ENCODE results near the gene SAA2.
"Not testable (repeated sequence)": the region's sequence is repeated elsewhere in the genome, so short reads cannot be mapped to it uniquely, and the experiment has no call there.

SAA2 gene

DNA sequence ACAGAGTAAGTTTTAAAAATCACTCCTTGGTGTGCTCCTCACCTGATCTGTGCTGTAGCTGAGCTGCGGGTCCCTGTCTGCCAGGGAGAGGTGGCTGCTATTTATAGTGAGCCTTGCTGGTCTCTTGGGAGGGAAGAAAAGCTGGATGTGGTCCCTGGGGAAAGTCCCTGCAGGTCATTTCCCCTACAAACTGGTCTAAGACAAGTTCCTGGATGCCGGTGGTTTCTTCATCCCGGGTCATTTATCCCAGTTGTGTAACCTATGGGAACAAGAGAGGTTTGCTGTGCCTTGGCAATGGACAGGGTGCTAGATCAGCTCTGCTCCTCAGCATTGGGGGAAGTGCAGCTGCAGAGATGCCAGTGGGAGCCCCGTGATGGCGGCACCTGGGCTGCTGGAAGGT, at the start of gene SAA2:
TSS of gene SAA2 (minus strand) at position 108 of the 400 bp plus-strand sequence. CDS start 657 bp downstream, outside the sequence.
- no peak for DNase-seq (ENCODE audit: low read depth in 2 of 2)

DNA sequence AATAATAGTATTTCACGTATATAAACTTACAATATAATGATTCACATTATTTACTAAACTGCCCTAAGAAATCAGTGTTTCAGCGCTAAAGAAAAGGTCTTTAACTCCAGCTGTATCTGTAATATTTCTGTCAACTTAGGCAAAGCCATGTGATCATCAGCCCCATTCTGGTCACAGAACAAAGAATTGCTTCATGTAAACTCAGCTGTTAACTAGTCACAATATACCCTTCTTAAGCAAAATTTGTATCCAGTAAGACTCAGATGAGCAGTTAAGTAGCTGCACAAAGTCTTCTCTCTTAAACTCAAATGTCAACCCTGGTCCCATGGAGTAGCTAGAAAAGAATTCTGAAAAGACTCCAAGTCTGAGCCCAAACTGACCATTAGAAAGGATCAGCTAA, 46.8 kb upstream of the SAA2 start:
- no peak for DNase-seq (ENCODE audit: low read depth in 2 of 2)

DNA sequence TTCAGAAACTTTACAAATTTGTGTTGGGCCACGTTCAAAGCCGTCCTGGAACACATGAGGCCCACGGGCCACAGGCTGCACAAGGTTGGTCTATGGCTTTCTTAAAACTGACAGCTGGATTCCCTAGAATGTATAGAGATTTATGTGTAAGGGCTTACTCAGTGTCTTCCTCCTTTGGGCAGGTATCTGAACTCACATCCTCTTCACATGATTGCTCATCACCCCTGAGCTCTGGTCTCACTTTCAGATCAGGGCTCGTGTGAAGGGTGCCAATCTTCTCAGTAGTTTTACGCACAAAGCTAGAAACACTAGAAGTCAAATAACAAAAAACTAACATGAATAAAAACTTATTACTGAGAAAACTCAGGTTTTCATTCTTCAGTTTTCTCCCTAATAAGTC, 46.4 kb upstream of the SAA2 start:
- DNase-seq (ENCODE audit: low read depth in 2 of 2), result no peak

DNA sequence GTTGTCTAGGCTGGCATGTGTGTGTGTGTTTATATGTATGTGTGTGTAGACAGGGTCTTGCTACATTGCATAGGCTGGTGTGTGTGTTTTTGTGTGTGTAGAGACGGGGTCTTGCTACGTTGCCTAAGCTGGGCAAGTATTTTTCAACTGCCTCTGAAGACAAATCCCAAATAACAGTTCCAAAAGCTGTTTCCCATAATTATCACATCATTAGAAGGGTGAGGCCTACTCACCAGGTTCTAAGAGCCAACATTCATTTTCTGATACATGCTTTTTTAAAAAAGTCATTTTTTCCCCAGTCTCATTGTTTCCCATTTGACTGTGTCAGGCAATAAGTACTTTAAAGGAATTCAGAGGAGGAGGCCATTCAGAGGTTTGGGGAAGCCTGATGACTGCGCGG, 40.4 kb upstream of the SAA2 start:
- no peak for DNase-seq (ENCODE audit: low read depth in 2 of 2)

DNA sequence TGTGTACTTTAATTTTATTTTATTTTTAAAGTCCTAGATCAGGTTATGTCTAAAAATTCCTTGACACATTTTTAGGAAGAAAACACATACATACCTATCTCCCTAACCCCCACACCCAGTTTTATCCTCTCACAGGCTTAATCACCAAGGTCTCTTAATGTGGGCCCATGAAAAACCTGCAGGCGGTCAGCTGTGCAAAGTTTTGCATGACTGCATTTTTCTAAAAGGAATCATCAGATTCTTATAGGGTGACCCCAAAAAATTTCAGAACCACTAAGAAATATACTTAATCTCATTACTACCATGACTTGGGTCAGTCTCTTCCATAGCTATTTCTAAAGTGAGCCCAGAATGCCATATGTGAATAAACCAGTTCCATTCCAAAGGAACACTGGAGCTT, 37.4 kb upstream of the SAA2 start:
- no peak for DNase-seq (ENCODE audit: low read depth in 2 of 2)

DNA sequence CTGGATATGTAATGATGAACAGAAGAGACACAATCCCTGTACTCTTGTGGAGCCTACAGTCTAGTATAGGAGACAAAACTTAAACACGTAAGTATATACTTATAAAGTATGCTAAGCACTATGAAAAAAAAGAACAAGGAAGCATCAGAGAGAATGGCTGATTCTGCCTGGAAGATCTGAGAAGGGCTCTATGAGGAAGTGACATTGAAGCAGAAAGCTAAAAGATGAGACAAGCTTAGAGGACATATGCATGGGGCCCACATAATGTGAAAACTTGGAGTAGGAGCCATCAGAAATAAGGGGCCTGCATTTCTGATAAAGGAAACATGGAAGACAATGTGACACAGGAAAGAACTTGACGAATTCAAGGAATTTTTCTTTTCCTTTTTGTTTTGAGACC, 34.2 kb upstream of the SAA2 start:
- DNase-seq (ENCODE audit: low read depth in 2 of 2), result no peak

DNA sequence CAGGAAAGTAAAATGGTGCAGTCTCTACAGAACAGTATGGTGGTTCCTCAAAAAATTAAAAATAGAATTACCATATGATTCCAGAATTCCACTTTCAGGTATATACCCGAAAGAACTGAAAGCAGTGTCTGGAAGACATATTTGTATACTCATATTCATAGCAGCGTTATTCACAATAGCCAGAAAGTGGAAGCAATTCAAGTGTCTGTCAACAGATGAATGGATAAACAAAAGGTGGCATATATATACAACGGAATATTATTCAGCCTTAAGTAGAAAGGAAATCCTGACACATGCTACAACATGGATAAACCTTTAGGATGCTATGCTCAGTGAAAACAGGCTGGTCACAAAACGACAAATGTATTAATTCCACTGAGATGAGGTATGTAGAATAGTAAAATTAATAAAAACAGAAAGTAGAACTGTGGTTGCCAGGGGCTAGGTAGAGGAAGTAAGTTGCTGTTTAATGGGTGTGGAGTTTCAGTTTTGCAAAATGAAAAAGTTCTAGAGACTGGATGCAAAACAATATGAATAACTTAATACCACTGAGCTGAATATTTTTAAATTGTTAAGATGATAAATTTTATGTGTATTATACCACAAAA, 32.1 kb upstream of the SAA2 start:
- DNase-seq (ENCODE audit: low read depth in 2 of 2), result no peak

DNA sequence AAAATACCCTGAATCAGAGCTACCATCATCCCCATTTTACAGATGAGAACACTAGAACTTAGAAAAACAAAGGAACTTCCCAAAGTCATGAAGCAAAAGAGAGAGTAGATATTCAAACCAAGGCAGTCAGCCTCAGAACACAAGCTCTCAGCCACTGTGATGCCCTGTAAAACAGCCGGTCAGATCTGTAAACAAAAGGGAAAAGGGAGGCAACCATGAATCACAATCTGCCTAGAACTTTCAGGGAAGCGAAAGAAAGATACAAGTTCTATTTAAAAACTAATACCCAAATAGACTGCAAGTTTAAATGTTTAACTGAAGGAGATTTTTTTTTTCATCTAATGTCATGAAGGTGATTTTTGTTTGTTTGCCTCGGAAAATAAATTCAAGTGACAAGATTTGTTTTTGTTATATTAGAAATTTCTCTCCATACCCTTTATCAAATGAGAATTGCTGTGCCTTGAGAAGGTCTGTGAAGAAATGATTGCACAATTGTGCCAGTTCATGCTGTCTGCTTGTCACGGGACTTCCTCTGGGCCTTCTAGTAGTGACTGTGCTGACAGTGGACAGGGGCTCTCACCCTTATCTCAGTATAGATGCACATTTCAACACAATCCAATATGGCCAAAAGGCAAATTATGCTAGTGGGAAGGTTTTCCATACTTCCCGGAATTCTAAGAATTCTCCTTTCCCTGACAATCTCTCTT, 29.2 kb upstream of the SAA2 start:
- no peak for DNase-seq (ENCODE audit: low read depth in 2 of 2)

DNA sequence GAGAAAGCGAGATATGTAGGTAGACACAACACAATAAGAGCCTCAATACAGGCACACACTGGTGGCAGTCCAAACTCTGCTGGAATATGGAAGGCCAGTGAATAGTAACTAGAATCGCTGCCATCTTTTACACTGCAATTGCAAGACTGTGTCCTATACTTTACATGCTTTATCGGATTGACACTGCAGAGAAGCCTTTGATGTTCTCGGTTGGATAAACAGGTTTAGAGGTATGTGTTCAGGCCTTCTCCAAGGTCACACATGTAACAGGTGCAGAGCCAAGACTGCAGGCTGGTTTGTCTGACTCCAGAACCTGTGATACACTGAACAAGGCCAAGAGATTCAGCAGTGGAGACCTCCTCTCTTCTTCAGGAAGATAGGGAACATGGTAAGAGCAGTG, 22.7 kb upstream of the SAA2 start:
- no peak for DNase-seq (ENCODE audit: low read depth in 2 of 2)

DNA sequence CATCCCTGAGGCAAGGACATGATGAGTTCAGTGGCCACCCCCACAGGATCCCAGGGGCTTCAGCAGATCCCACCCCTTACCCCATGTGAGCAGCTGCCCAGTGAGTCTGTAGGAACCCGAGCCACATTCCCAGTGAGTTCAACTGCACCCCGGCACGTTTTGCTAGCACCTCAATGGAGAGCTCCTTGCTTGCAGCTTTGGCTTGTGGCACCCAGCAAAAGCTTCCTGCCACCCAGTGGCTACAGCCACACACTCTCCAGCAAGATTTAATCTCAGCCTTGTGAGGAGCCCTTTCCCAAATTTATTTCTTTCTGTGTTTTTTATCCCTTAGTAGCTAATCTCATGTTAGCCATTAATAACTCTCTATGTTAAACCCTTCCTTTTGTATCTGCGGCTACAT, 21.6 kb upstream of the SAA2 start:
- no peak for DNase-seq (ENCODE audit: low read depth in 2 of 2)

DNA sequence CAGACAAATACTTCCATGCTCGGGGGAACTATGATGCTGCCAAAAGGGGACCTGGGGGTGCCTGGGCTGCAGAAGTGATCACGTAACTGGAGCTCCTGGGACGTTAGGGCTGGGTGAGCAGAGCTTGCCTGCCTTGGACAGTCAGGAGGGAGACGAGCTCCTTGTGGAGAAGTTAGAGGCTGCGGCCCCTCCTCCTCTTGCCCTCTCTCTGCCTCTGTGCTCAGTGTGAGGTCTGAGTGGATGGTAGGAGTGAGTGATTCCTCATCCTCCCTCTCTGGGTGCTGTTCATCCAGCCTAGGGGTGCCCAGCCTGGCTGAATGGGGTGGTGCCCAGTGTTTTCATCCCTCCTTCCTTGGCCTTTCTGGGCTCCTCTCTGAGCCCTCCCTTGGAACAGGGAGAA, 20.8 kb upstream of the SAA2 start:
- DNase-seq (ENCODE audit: low read depth in 2 of 2), result not testable (repeated sequence)

DNA sequence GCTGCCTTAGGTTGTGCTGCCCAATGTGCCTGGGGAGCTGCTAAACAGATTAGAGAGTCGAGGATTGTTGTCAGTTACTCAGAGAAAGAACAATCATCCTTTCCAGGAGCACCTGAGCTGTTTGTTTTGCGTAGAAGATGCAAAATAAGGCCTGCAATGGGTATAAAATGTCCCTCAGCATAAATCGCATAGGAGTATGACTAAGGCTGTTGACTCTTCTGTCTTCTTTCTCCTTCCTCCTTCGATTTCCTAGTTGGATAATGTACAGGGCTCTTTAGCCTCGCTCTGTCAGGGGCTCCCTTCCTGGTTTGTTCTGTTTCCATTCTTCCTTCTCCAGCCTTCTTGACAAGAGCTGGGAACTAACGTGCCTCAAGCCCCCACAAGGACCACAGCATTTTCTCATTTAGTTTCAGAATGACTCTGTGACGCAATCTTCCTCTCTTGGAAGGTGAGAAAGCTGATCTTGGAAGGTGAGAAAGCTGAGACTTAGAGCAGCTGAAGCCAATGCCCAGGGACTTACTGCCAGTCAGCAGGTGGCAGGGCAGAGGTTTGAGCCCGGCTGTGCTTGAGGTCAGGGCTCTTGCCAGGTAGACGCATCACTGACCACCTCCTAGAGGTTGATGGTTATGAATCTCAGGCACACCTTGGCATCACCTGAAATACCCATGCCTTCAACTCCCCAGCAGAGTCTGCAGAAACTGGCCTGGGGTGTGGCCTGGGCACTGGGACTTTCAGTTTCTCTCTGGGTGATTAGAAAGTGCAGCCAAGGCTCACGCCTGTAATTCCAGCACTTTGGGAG, 19.1 kb upstream of the SAA2 start:
- not testable (repeated sequence) for DNase-seq (ENCODE audit: low read depth in 2 of 2)

DNA sequence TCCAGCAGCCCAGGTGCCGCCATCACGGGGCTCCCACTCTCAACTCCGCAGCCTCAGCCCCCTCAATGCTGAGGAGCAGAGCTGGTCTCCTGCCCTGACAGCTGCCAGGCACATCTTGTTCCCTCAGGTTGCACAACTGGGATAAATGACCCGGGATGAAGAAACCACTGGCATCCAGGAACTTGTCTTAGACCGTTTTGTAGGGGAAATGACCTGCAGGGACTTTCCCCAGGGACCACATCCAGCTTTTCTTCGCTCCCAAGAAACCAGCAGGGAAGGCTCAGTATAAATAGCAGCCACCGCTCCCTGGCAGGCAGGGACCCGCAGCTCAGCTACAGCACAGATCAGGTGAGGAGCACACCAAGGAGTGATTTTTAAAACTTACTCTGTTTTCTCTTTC, 17.5 kb upstream of the SAA2 start, which contains the start of gene SAA1:
TSS of gene SAA1 (plus strand) at position 316 of the 400 bp plus-strand sequence. CDS start 624 bp downstream, outside the sequence.
- no peak for DNase-seq (ENCODE audit: low read depth in 2 of 2)

DNA sequence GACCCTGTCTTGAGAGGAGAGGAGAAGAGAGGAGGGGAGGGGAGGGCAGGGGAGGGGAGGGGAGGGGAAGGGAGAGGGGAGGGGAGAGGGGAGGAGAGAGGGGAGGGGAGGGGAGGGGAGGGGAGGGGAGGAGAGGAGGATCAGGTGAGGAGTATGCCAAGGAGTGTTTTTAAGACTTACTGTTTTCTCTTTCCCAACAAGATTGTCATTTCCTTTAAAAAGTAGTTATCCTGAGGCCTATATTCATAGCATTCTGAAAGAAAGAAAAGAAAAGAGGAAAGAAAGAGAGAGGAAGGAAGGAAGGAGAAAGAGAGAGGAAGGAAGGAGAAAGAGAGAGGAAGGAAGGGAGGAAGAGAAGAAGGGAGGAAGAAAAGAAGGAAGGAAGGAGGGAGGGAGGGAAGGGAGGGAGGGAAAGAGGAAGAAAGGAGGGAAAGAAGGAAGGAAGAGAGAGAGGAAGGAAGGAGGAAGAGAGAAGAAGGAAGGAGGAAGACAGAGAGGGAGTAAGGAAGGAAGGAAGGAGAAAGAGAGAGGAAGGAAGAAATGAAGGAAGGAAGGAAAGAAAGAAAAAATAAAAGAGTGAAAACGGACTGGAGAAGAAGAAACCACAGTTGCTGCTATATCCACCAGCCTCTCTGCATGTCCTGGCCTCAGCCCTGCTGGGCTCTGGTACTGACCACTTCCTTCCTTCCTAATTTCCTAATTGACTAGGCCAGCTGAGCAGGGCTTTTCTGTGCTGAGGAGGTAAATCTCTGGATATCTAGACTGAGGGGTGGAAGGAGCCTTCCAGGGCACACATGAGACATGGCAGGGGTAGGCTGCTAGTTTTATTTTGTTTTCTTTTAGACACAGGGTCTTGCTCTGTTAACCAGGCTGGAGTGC, 16.4 kb upstream of the SAA2 start:
- no peak for DNase-seq (ENCODE audit: low read depth in 2 of 2)

DNA sequence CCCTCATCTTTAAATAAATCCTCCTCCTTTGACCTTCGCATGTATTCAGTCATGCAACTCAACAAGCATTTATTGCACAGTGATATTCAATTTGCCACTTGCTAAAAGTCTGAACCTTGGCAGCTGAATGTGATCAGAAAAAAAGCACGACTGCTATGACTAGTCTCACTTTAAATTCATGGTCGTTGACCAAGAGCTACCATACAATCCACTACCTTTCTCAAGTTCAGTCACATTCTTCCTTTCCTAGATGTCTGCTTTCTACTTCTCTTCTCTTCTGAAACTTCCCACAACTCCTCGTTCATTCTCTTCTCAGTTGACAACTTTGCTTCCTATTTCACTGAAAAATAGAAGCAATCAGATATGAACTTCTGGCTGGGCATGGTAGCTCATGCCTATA, 15.6 kb upstream of the SAA2 start:
- DNase-seq (ENCODE audit: low read depth in 2 of 2), result no peak

DNA sequence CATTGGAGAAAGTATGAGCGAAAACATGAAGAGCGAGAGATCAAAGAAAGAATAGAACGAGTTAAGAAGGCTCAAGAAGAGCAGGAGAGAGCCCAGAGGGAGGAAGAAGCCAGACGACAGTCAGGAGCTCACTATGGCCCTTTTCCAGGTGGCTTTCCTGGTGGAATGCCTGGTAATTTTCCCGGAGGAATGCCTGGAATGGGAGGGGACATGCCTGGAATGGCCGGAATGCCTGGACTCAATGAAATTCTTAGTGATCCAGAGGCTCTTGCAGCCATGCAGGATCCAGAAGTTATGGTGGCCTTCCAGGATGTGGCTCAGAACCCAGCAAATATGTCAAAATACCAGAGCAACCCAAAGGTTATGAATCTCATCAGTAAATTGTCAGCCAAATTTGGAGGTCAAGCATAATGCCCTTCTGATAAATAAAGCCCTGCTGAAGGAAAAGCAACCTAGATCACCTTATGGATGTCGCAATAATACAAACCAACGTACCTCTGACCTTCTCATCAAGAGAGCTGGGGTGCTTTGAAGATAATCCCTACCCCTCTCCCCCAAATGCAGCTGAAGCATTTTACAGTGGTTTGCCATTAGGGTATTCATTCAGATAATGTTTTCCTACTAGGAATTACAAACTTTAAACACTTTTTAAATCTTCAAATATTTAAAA, 14.3 kb upstream of the SAA2 start:
- DNase-seq (ENCODE audit: low read depth in 2 of 2), result not testable (repeated sequence)

DNA sequence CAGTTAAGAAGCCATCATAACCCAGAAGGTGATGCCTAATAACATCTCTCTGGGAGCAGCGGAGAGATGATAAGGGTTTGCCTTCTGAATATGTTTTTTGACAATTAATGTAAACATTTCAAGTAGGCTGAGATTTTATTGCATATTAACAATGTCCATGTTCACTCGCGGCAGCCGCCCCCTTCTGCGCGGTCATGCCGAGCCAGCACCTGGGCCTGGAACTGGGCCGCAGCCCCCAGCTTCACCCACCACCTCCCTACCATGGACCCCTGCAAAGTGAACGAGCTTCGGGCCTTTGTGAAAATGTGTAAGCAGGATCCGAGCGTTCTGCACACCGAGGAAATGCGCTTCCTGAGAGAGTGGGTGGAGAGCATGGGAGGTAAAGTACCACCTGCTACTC, 13.3 kb upstream of the SAA2 start:
- no peak for DNase-seq (ENCODE audit: low read depth in 2 of 2)

DNA sequence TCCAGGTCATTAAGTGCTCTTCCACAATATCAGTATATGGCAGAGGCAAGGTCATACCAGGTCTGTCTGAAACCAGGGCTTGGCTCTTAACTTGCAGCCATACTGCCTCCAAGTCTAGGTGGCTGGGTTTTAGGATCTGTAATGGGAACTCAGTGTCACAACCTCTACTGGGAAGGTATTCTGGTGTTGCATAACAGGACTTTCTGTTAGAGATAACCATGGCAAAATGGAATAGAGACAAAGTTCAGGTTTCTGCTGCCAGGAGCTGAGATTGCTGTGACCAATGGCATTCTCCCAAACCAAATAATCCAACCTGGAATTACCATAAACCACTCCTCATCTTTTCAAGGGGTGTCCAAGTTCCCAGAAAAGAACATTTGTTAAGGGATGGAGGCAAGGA, 10.8 kb upstream of the SAA2 start:
- DNase-seq (ENCODE audit: low read depth in 2 of 2), result no peak

DNA sequence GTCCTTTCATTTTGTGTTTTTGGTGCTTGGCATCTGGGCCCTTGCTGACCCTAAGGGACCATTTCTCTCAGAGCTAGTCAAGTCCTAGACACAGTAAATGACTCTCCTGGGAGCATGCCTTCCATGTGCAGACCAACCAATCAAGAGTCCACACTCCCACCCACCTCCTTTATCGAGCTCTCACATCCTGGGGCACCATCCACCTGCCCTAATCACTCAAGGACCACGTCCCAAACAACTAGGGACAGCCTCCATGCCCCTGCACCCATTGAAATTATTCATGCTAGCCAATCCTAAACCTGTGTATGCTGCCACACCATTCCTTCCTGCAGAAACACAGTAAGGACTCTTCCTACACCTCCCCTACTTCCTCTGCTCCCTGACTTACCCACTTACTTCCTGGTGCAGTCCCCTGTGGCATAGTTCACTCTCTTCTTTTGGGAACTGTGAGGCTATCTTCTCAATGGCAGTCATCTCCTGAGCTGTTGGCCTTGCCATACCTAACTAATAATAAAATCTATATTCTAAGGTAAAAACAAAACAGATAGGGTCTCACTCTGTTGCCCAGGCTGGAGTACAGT, 6.4 kb upstream of the SAA2 start:
- DNase-seq (ENCODE audit: low read depth in 2 of 2), result no peak

DNA sequence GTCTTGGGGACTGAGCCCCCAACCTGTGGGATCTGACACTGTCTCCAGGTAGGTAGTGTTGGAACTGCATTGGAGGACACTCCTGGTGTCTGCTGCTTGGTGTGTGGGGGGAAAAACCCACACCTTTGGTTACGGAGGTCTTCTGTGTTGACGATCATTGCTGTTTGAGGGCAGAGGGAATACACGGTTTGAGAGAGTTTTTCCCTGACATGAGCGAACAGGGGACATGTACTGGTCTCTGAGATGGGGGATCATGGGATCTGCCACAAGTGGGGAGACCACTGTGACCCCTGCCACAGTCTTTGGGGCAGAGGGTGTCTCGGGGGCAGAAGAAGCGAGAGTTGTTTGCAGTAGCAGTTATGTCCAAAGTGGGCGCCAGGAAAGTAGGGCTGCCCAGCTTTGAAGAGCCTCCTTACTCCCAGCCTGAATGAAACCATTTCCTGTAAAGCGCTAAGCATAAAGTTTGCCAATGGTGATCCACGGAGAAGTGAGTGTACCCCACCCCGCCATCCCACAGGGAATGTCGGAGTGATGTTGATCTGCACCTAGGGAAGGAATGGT, 5.4 kb upstream of the SAA2 start:
- DNase-seq (ENCODE audit: low read depth in 2 of 2), result no peak

DNA sequence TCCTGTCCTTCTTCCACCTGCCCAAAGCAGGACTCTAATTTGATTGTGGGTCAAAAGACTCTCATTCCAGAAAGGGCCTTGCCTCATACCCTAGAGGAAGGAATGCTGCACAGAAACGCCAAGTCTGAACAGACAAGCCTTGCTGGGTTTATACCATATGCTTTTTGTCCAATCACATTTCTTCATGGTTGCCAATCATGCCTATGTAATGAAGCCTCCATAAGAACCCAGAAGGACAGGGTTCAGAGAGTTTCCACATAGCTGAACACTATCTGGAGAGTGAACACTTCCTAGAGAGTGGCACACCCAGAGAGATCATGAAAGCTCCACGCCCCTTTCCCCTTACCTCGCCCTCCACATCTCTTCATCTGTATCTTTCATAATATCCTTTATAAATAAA, 4.8 kb upstream of the SAA2 start:
- no peak for DNase-seq (ENCODE audit: low read depth in 2 of 2)

All from stimulated activated CD8-positive, alpha-beta memory T cell treated with anti-CD3 and anti-CD28 coated beads, Interleukin-15, amount 100 ng/mL, for 4 hours (primary cell).